Measurements from ENCODE around the gene FAM107B. TPM values are rescaled to one million over a fixed set of nuclear protein-coding genes. Genes with fewer than 3 reads are reported as not detected.

FAM107B gene
- total and polyA plus RNA-seq, 2 experiments from 2014 or later = 11.0 to 17.6 TPM

- TF ChIP-seq NANOG (IDR thresholded peaks at IDR 0.05; ENCODE audit: borderline replicate concordance) (no peak), ZNF114 (CRISPR knock-in tag; IDR thresholded peaks at IDR 0.05) (no peak), CTCF (conservative IDR thresholded peaks at IDR 0.05; ENCODE audit: low read depth in 2 of 2) (no peak), ETS1 (IDR thresholded peaks at IDR 0.05) (no peak)
- Histone ChIP-seq H3K4me2 (no peak overlapping the region), H3K27ac (ENCODE audit: low read depth) (no peak overlapping the region), H3K36me3 (ENCODE audit: insufficient read depth) (no peaks in the 10 kb centered on the region), H3K4me1 (ENCODE audit: insufficient read depth) (peaks cover 7% of the 10 kb centered on the region), H3K9me2 (ENCODE audit: insufficient read depth) (no peaks in the 10 kb centered on the region), H2AFZ (no peak overlapping the region), H3K79me2 (replicated peaks; ENCODE audit: insufficient read depth) (no peaks in the 10 kb centered on the region), H4K20me1 (replicated peaks; ENCODE audit: insufficient read depth) (no peaks in the 10 kb centered on the region; the same call in 1 of the 2 replicates), H3F3A (replicated peaks; ENCODE audit: low read depth) (peaks cover 3% of the 10 kb centered on the region), H3K27me3 (ENCODE audit: insufficient read depth) (peaks cover 20% of the 10 kb centered on the region), H3K4me3 (no peak overlapping the region)
- H3K27me3 Mint-ChIP-seq (ENCODE audit: insufficient read depth, low read depth, poor library complexity) = peaks cover 12% of the 10 kb centered on the region
- peaks cover 4% of the 10 kb centered on the region; the same call in 1 of the 3 replicates for H3K36me3 Mint-ChIP-seq (ENCODE audit: low read depth)
- no peak for ATAC-seq
- no peak for DNase-seq (ENCODE audit: low spot score)
- no peak overlapping the region for H3K4me3 Mint-ChIP-seq
- peaks cover 3% of the 10 kb centered on the region; the same call in 1 of the 3 replicates for H3K9me3 Mint-ChIP-seq
- no peak overlapping the region for H3K27ac Mint-ChIP-seq
- peaks cover 7% of the 10 kb centered on the region for H3K4me1 Mint-ChIP-seq
Measured at GRCh38 chr10:14609178-14609577, 165.5 kb downstream of the FAM107B start.

- Histone ChIP-seq H3F3A (replicated peaks; ENCODE audit: low read depth) (peaks cover 3% of the 10 kb centered on the region), H3K4me3 (no peak overlapping the region), H3K4me2 (no peak overlapping the region), H3K4me1 (ENCODE audit: insufficient read depth) (peaks cover 8% of the 10 kb centered on the region), H3K36me3 (ENCODE audit: insufficient read depth) (no peaks in the 10 kb centered on the region), H3K27ac (ENCODE audit: low read depth) (no peak overlapping the region), H3K9me2 (ENCODE audit: insufficient read depth) (no peaks in the 10 kb centered on the region), H4K20me1 (replicated peaks; ENCODE audit: insufficient read depth) (no peaks in the 10 kb centered on the region; the same call in 1 of the 2 replicates), H2AFZ (no peak overlapping the region), H3K79me2 (replicated peaks; ENCODE audit: insufficient read depth) (no peaks in the 10 kb centered on the region), H3K27me3 (ENCODE audit: insufficient read depth) (peaks cover 22% of the 10 kb centered on the region)
- TF ChIP-seq JUNB (IDR thresholded peaks at IDR 0.05; ENCODE audit: unreplicated experiment) (no peak), EZH2 (IDR thresholded peaks at IDR 0.05; ENCODE audit: low read depth, unreplicated experiment) (no peak), EZH2phosphoT487 (IDR thresholded peaks at IDR 0.05; ENCODE audit: unreplicated experiment) (no peak), ETS1 (IDR thresholded peaks at IDR 0.05) (no peak), POLR2AphosphoS5 (IDR thresholded peaks at IDR 0.05; ENCODE audit: low read depth) (no peak), NANOG (IDR thresholded peaks at IDR 0.05; ENCODE audit: borderline replicate concordance) (no peak), REST (IDR thresholded peaks at IDR 0.05; ENCODE audit: unreplicated experiment) (no peak)
- no peak overlapping the region for H3K27ac Mint-ChIP-seq
- ATAC-seq = no peak
- DNase-seq (ENCODE audit: low spot score) = no peak
- peaks cover 4% of the 10 kb centered on the region; the same call in 2 of the 3 replicates for H3K36me3 Mint-ChIP-seq (ENCODE audit: low read depth)
- no peak overlapping the region for H3K4me3 Mint-ChIP-seq
- peaks cover 3% of the 10 kb centered on the region; the same call in 1 of the 3 replicates for H3K9me3 Mint-ChIP-seq
- H3K4me1 Mint-ChIP-seq = peaks cover 7% of the 10 kb centered on the region
- H3K27me3 Mint-ChIP-seq (ENCODE audit: insufficient read depth, low read depth, poor library complexity) = peaks cover 13% of the 10 kb centered on the region
Measured at GRCh38 chr10:14608381-14609001, 166.2 kb downstream of the FAM107B start.

All from GM23338 (cell line).